NCI-H1092 treated with DMSO at 0.1 percent for 48 hours (cell line): ENCODE data around the gene UBE2N.

Experiments
- DNase-seq: peaks from one replicate; lab custom pipeline; 2025; lab: John Stamatoyannopoulos, UW

UBE2N gene

GRCh38 chr12:93441617-93442410, at the start of gene UBE2N:
Gene UBE2N (minus strand): TSS chr12:93441947. CDS start chr12:93441884, 63 bp downstream.
- peak; percentile 92 for DNase-seq

GRCh38 chr12:93484315-93484981, 42.7 kb upstream of the UBE2N start:
- DNase-seq = no peak

GRCh38 chr12:93483151-93483807, 41.5 kb upstream of the UBE2N start:
- DNase-seq = no peak

- DNase-seq = no peak
Measured at GRCh38 chr12:93482721-93483120, 41.0 kb upstream of the UBE2N start.

- no peak for DNase-seq
Measured at GRCh38 chr12:93476555-93476954, 34.8 kb upstream of the UBE2N start.

GRCh38 chr12:93469386-93469785, 27.6 kb upstream of the UBE2N start:
- DNase-seq = no peak

GRCh38 chr12:93468008-93468371, 26.2 kb upstream of the UBE2N start:
- DNase-seq = no peak

GRCh38 chr12:93467351-93468007, 25.7 kb upstream of the UBE2N start, which contains the start of gene MRPL42:
Gene MRPL42 (plus strand): TSS chr12:93467514. CDS start chr12:93469286, 1,772 bp downstream.
- peak; percentile 79 for DNase-seq

GRCh38 chr12:93466625-93467350, 25.0 kb upstream of the UBE2N start:
- DNase-seq = no peak

GRCh38 chr12:93465841-93466240, 24.1 kb upstream of the UBE2N start:
- no peak for DNase-seq

- no peak for DNase-seq
Measured at GRCh38 chr12:93461503-93461902, 19.8 kb upstream of the UBE2N start.

GRCh38 chr12:93460902-93461301, 19.2 kb upstream of the UBE2N start:
- DNase-seq = no peak

- no peak for DNase-seq
Measured at GRCh38 chr12:93460003-93460402, 18.3 kb upstream of the UBE2N start.

- no peak for DNase-seq
Measured at GRCh38 chr12:93459097-93459496, 17.4 kb upstream of the UBE2N start.

- no peak for DNase-seq
Measured at GRCh38 chr12:93456077-93456476, 14.3 kb upstream of the UBE2N start.

GRCh38 chr12:93453633-93454032, 11.9 kb upstream of the UBE2N start:
- no peak for DNase-seq

GRCh38 chr12:93451423-93452158, 9.8 kb upstream of the UBE2N start:
- no peak for DNase-seq

GRCh38 chr12:93449277-93449676, 7.5 kb upstream of the UBE2N start:
- no peak for DNase-seq

GRCh38 chr12:93448796-93449195, 7.0 kb upstream of the UBE2N start:
- no peak for DNase-seq

- no peak for DNase-seq
Measured at GRCh38 chr12:93447555-93448290, 6.0 kb upstream of the UBE2N start.
